ENCODE results near the gene CCDC12.

Gene CCDC12

GRCh38 chr3:46934498-46935167, 41.9 kb downstream of the CCDC12 start:
- no peak for DNase-seq

GRCh38 chr3:46934072-46934471, 42.5 kb downstream of the CCDC12 start:
- DNase-seq: no peak

- DNase-seq: no peak
Observed at GRCh38 chr3:46933261-46933660, 43.3 kb downstream of the CCDC12 start.

GRCh38 chr3:46932455-46933225, 43.9 kb downstream of the CCDC12 start:
- DNase-seq: no peak

GRCh38 chr3:46931631-46932331, 44.8 kb downstream of the CCDC12 start:
- DNase-seq: no peak

GRCh38 chr3:46930945-46931403, 45.6 kb downstream of the CCDC12 start:
- no peak for DNase-seq

GRCh38 chr3:46930166-46930944, 46.2 kb downstream of the CCDC12 start:
- DNase-seq: no peak

GRCh38 chr3:46929324-46929723, 47.2 kb downstream of the CCDC12 start:
- no peak for DNase-seq

GRCh38 chr3:46928282-46928681, 48.3 kb downstream of the CCDC12 start:
- peak; percentile 20 for DNase-seq

GRCh38 chr3:46927718-46928073, 48.8 kb downstream of the CCDC12 start:
- no peak for DNase-seq

GRCh38 chr3:46926871-46927717, 49.5 kb downstream of the CCDC12 start:
- peak; percentile 41 for DNase-seq

- DNase-seq: no peak
Observed at GRCh38 chr3:46926447-46926846, 50.1 kb downstream of the CCDC12 start.

GRCh38 chr3:46926039-46926438, 50.5 kb downstream of the CCDC12 start:
- DNase-seq: no peak

GRCh38 chr3:46925585-46925934, 51.0 kb downstream of the CCDC12 start:
- DNase-seq: no peak

GRCh38 chr3:46924921-46925584, 51.5 kb downstream of the CCDC12 start:
- DNase-seq: no peak

GRCh38 chr3:46923559-46924350, 52.8 kb downstream of the CCDC12 start:
- DNase-seq: peak; percentile 39

- no peak for DNase-seq
Observed at GRCh38 chr3:46922871-46923558, 53.5 kb downstream of the CCDC12 start.

- DNase-seq: no peak
Observed at GRCh38 chr3:46922426-46922825, 54.1 kb downstream of the CCDC12 start.

GRCh38 chr3:46921871-46922271, 54.7 kb downstream of the CCDC12 start:
- no peak for DNase-seq

GRCh38 chr3:46921041-46921440, 55.5 kb downstream of the CCDC12 start:
- no peak for DNase-seq

Measured in activated CD4-positive, alpha-beta T cell treated with anti-CD3 and anti-CD28 coated beads, Interleukin-2, amount 50 U/mL, for 16 hours (primary cell).